HG02840 (cell line): ENCODE measurements around the gene ARFGAP3.
"Not testable (repeated sequence)": the region's sequence is repeated elsewhere in the genome, so short reads cannot be mapped to it uniquely, and the experiment has no call there.

ENCODE experiments used
- ATAC-seq: cut with Tn5 transposase; IDR thresholded peaks from one replicate; pipeline ENCODE4 v1.9.1; 2021; ENCODE audit warnings: mild to moderate bottlenecking, moderate library complexity, moderate number of reproducible peaks; ENCODE audit not compliant: unreplicated experiment, low FRiP score

Gene ARFGAP3

GRCh38 chr22:42773167-42773566 is 83.9 kb downstream of the ARFGAP3 start:
- ATAC-seq = no peak

GRCh38 chr22:42772647-42773046 is 84.4 kb downstream of the ARFGAP3 start:
- no peak for ATAC-seq

GRCh38 chr22:42770941-42771647 is 86.0 kb downstream of the ARFGAP3 start:
- ATAC-seq = no peak

- ATAC-seq = no peak
These were observed 86.7 kb downstream of the ARFGAP3 start for GRCh38 chr22:42770448-42770726.

GRCh38 chr22:42769574-42770447 is 87.3 kb downstream of the ARFGAP3 start:
- ATAC-seq = peak; percentile 71

- ATAC-seq = no peak
These were observed 87.9 kb downstream of the ARFGAP3 start for GRCh38 chr22:42769238-42769573.

GRCh38 chr22:42768385-42769035 is 88.6 kb downstream of the ARFGAP3 start:
- ATAC-seq = no peak

- no peak for ATAC-seq
These were observed 90.2 kb downstream of the ARFGAP3 start for GRCh38 chr22:42766860-42767259.

GRCh38 chr22:42764895-42765363 is 92.1 kb downstream of the ARFGAP3 start:
- ATAC-seq = no peak

- no peak for ATAC-seq
These were observed 93.0 kb downstream of the ARFGAP3 start for GRCh38 chr22:42763965-42764480.

GRCh38 chr22:42760806-42761565 is 96.1 kb downstream of the ARFGAP3 start:
- no peak for ATAC-seq

GRCh38 chr22:42758931-42759629 is 98.0 kb downstream of the ARFGAP3 start:
- no peak for ATAC-seq

- not testable (repeated sequence) for ATAC-seq
These were observed 101.5 kb downstream of the ARFGAP3 start for GRCh38 chr22:42755553-42755952.

- ATAC-seq = not testable (repeated sequence)
These were observed 102.0 kb downstream of the ARFGAP3 start for GRCh38 chr22:42755121-42755520.

GRCh38 chr22:42754658-42755057 is 102.4 kb downstream of the ARFGAP3 start:
- no peak for ATAC-seq

GRCh38 chr22:42752912-42753311 is 104.2 kb downstream of the ARFGAP3 start:
- no peak for ATAC-seq

- ATAC-seq = no peak
These were observed 104.8 kb downstream of the ARFGAP3 start for GRCh38 chr22:42752230-42752746.

GRCh38 chr22:42750421-42750820 is 106.7 kb downstream of the ARFGAP3 start:
- not testable (repeated sequence) for ATAC-seq

- no peak for ATAC-seq
These were observed 109.2 kb downstream of the ARFGAP3 start for GRCh38 chr22:42747701-42748513.
